HTR-8/SVneo (cell line): ENCODE results near the gene JHY.
"Not testable (repeated sequence)": the region's sequence is repeated elsewhere in the genome, so short reads cannot be mapped to it uniquely, and the experiment has no call there.

Experiments
- DNase-seq: peaks from one replicate; pipeline ENCODE4 v3.0.0; 2011; ENCODE audit warnings: low spot score, mixed read lengths; ENCODE audit not compliant: insufficient read length
- FAIRE-seq: peaks from 2 replicates; lab custom pipeline; 2011; peaks lifted over from hg19 to GRCh38; lab: Jason Lieb, UNC

Gene JHY

GRCh38 chr11:122882189-122882856 lies at the start of gene JHY:
Gene JHY (plus strand): TSS chr11:122882759. CDS start chr11:122885850, 3,091 bp downstream.
- peak; percentile 28 for DNase-seq
- FAIRE-seq = no peak

GRCh38 chr11:122833846-122834464 lies 48.6 kb upstream of the JHY start:
- DNase-seq = no peak
- FAIRE-seq = no peak

GRCh38 chr11:122836916-122837315 lies 45.6 kb upstream of the JHY start:
- DNase-seq = no peak
- FAIRE-seq = no peak

- DNase-seq = no peak
- FAIRE-seq = peak; percentile 44
Observed at GRCh38 chr11:122837528-122838346, 44.8 kb upstream of the JHY start.

- DNase-seq (no peak), FAIRE-seq (no peak)
Observed at GRCh38 chr11:122843281-122844141, 39.0 kb upstream of the JHY start.

GRCh38 chr11:122847466-122847865 lies 35.1 kb upstream of the JHY start:
- no peak for DNase-seq
- no peak for FAIRE-seq

GRCh38 chr11:122848186-122848585 lies 34.4 kb upstream of the JHY start:
- FAIRE-seq (no peak), DNase-seq (no peak)

GRCh38 chr11:122850076-122850631 lies 32.4 kb upstream of the JHY start:
- FAIRE-seq (peak; percentile 97), DNase-seq (peak; percentile 53)

- no peak for FAIRE-seq
- no peak for DNase-seq
Observed at GRCh38 chr11:122851366-122851966, 31.1 kb upstream of the JHY start.

- DNase-seq (no peak), FAIRE-seq (peak; percentile 71)
Observed at GRCh38 chr11:122852074-122852795, 30.3 kb upstream of the JHY start.

- DNase-seq = no peak
- no peak for FAIRE-seq
Observed at GRCh38 chr11:122852796-122853160, 29.8 kb upstream of the JHY start.

GRCh38 chr11:122853261-122853660 lies 29.3 kb upstream of the JHY start:
- DNase-seq = no peak
- no peak for FAIRE-seq

- FAIRE-seq = peak; percentile 9
- peak; percentile 73 for DNase-seq
Observed at GRCh38 chr11:122853971-122854446, 28.6 kb upstream of the JHY start.

GRCh38 chr11:122861631-122862030 lies 20.9 kb upstream of the JHY start:
- no peak for DNase-seq
- FAIRE-seq = no peak

- DNase-seq (no peak), FAIRE-seq (peak; percentile 52)
Observed at GRCh38 chr11:122862091-122862490, 20.5 kb upstream of the JHY start.

GRCh38 chr11:122863154-122863553 lies 19.4 kb upstream of the JHY start:
- not testable (repeated sequence) for FAIRE-seq

GRCh38 chr11:122863704-122864326 lies 18.7 kb upstream of the JHY start:
- peak; percentile 34 for DNase-seq
- no peak for FAIRE-seq

More at GRCh38 chr11:122863154-122863553, 19.4 kb upstream of the JHY start:
- DNase-seq = not testable (repeated sequence)
